ENCODE results near the gene TP73. TPM values are rescaled to one million over a fixed set of nuclear protein-coding genes. Genes with fewer than 3 reads are reported as not detected.
A peak's percentile ranks its signal among the peaks of the same experiment; 100 is the strongest.

The TP73 gene
- total RNA-seq, 3 donors from 2014 or later: 0.66 to 1.0 TPM; not detected in 1

DNA sequence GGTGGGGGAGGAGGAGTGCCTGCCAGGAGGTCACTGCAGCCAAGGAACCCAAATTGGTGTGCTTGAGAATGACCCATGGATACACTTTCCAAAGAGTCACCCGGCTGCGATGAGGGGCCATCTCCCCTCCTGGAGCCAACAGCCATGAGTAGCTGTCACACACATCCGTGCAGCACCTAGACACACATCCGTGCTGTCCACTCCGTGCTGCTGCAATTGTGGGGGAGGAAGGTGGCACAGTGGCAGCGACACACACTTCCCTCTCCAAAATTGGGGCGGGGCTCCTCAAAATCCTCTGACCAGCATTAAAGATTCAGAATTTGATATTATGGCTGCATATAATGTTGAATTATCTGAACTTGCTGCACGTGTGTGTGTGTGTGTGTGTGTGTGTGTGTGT lies 15.8 kb downstream of the TP73 start:
- intact Hi-C loops (cut with DNase I; ENCODE audit: low total_unique reads): no loop called here
- H3K9me3 ChIP-seq: no peaks in the 10 kb centered on the region
- H3K27me3 ChIP-seq: peaks cover 0 to 45% of the 10 kb centered on the region in 2 donors
- no peak for DNase-seq (ENCODE audit: low spot score in 2 of 2)
- TF ChIP-seq POLR2A (IDR thresholded peaks at IDR 0.05): no peak
- no peak for TF ChIP-seq POLR2AphosphoS5 (IDR thresholded peaks at IDR 0.05)
- TF ChIP-seq CTCF (IDR thresholded peaks at IDR 0.05): no peak
- no peak overlapping the region for H3K27ac ChIP-seq
- no peak overlapping the region for H3K4me3 ChIP-seq
- H3K36me3 ChIP-seq: no peaks in the 10 kb centered on the region
- H3K4me1 ChIP-seq: no peaks in the 10 kb centered on the region

GRCh38 chr1:3668585-3669300 lies 16.4 kb downstream of the TP73 start:
- H3K27ac ChIP-seq: no peak overlapping the region
- intact Hi-C loops (cut with DNase I; ENCODE audit: low total_unique reads): no loop called here
- no peaks in the 10 kb centered on the region for H3K36me3 ChIP-seq
- H3K27me3 ChIP-seq: peaks cover 0 to 47% of the 10 kb centered on the region in 2 donors
- H3K9me3 ChIP-seq: no peaks in the 10 kb centered on the region
- TF ChIP-seq POLR2A (IDR thresholded peaks at IDR 0.05): no peak
- no peak for TF ChIP-seq CTCF (IDR thresholded peaks at IDR 0.05)
- no peak for TF ChIP-seq POLR2AphosphoS5 (IDR thresholded peaks at IDR 0.05)
- H3K4me1 ChIP-seq: no peaks in the 10 kb centered on the region
- peak overlapping the region in 1 of 3 donors; percentile 39 for H3K4me3 ChIP-seq
- DNase-seq (ENCODE audit: low spot score in 2 of 2): peak; percentile 68 to 72

DNA sequence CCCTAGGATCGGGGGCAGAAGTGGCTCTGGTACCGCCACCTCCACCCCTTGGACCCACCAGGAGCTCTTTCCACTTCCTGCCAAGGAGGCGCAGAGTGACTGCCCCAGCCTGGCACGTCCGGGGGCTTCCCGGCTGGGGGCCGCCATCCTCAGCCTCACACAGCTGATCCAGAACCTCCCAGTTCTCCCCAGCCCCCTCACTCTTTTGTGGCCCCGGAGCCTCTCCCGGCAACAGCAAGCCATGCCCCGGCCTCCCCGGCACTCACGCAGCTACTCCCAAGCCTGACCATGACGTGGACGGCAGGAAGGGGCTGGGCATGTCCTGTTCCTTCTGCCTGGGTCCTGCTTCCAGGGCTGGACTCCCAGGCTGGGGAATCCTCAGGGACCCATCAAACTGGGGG lies 17.1 kb downstream of the TP73 start:
- Histone ChIP-seq H3K9me3 (no peaks in the 10 kb centered on the region), H3K27me3 (peaks cover 0 to 40% of the 10 kb centered on the region in 2 donors), H3K4me1 (no peaks in the 10 kb centered on the region), H3K27ac (no peak overlapping the region), H3K36me3 (no peaks in the 10 kb centered on the region), H3K4me3 (no peak overlapping the region)
- intact Hi-C loops (cut with DNase I; ENCODE audit: low total_unique reads): no loop called here
- TF ChIP-seq POLR2A (IDR thresholded peaks at IDR 0.05) (no peak), POLR2AphosphoS5 (IDR thresholded peaks at IDR 0.05) (no peak), CTCF (IDR thresholded peaks at IDR 0.05) (no peak)
- DNase-seq (ENCODE audit: low spot score in 2 of 2): peak in 1 of 2 donors; percentile 45

GRCh38 chr1:3669971-3670431 lies 17.7 kb downstream of the TP73 start:
- H3K27ac ChIP-seq: no peak overlapping the region
- TF ChIP-seq POLR2AphosphoS5 (IDR thresholded peaks at IDR 0.05) (no peak), CTCF (IDR thresholded peaks at IDR 0.05) (no peak), POLR2A (IDR thresholded peaks at IDR 0.05) (no peak)
- no peaks in the 10 kb centered on the region for H3K36me3 ChIP-seq
- H3K4me1 ChIP-seq: no peaks in the 10 kb centered on the region
- H3K4me3 ChIP-seq: no peak overlapping the region
- peaks cover 0 to 40% of the 10 kb centered on the region in 2 donors for H3K27me3 ChIP-seq
- intact Hi-C loops (cut with DNase I; ENCODE audit: low total_unique reads): no loop called here
- H3K9me3 ChIP-seq: no peaks in the 10 kb centered on the region
- DNase-seq (ENCODE audit: low spot score in 2 of 2): peak in 1 of 2 donors; percentile 36

DNA sequence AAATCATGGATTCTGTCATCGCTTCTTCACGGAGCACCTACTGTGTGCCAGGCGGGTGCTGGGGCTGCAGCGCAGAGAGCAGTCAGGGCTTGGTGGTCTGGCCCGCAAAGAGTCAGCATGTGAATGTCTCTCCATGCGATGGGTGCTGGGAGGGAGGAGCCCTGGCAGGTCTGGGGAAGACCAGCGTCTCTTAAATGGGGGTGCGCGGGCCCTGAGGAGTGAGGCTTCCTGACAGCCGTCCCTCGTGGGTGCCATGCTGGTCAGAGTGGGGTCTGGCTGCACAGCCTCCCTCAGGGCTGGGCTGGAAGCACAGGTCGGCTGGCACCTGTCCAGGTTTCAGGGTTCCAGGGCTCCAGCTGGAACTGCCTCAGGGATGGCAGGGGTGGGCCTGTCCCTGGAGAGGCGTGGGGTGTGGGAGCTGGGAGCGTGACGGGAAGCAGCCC lies 18.5 kb downstream of the TP73 start:
- DNase-seq (ENCODE audit: low spot score in 2 of 2): no peak
- TF ChIP-seq CTCF (IDR thresholded peaks at IDR 0.05) (no peak), POLR2AphosphoS5 (IDR thresholded peaks at IDR 0.05) (no peak), POLR2A (IDR thresholded peaks at IDR 0.05) (no peak)

More for the DNA sequence above, 18.5 kb downstream of the TP73 start:
- H3K36me3 ChIP-seq: no peaks in the 10 kb centered on the region
- no peak overlapping the region for H3K27ac ChIP-seq
- H3K4me3 ChIP-seq: no peak overlapping the region
- H3K9me3 ChIP-seq: no peaks in the 10 kb centered on the region
- no peaks in the 10 kb centered on the region for H3K4me1 ChIP-seq
- H3K27me3 ChIP-seq: peaks cover 0 to 40% of the 10 kb centered on the region in 2 donors
- intact Hi-C loops (cut with DNase I; ENCODE audit: low total_unique reads): no loop called here

Data from breast epithelium (tissue), 4 donors.